Uterus (tissue), 4 donors: ENCODE measurements around the gene PDE6D. TPM values are rescaled to one million over a fixed set of nuclear protein-coding genes. Genes with fewer than 3 reads are reported as not detected.
A peak's percentile ranks its signal among the peaks of the same experiment; 100 is the strongest.

ENCODE experiments used
- DNase-seq, 2 donors: peaks; one replicate each; pipeline ENCODE4 v3.0.0-alpha.2; 2019 to 2020
- H3K27ac ChIP-seq, 2 donors: fragments of 200-600 bp; sonication (generic); 1 replicate in 1 of 2; 2 replicates in 1 of 2; pipeline ENCODE4 v1.5.1; 2016 to 2018
- H3K27me3 ChIP-seq, 2 donors: fragments of 200-600 bp; sonication (generic); one replicate each; pipeline ENCODE4 v1.5.1; 2018 to 2019; ENCODE audit warnings: control low read depth in 1 of 2
- H3K36me3 ChIP-seq, 2 donors: fragments of 200-600 bp; sonication (generic); one replicate each; pipeline ENCODE4 v1.5.1; 2019; ENCODE audit warnings: control low read depth in 1 of 2
- H3K4me1 ChIP-seq, 2 donors: fragments of 200-600 bp; sonication (generic); one replicate each; pipeline ENCODE4 v1.5.1; 2018 to 2019; ENCODE audit warnings: control low read depth in 1 of 2
- H3K4me3 ChIP-seq, 2 donors: fragments of 200-600 bp; sonication (generic); 1 replicate in 1 of 2; 2 replicates in 1 of 2; pipeline ENCODE4 v1.5.1; 2018 to 2019; ENCODE audit warnings: mild to moderate bottlenecking in 1 of 2
- H3K9me3 ChIP-seq, 2 donors: fragments of 200-600 bp; sonication (generic); one replicate each; pipeline ENCODE4 v1.5.1; 2019; ENCODE audit warnings: control low read depth in 1 of 2
- POLR2A ChIP-seq, 2 donors: fragments of 450-650 bp; IDR thresholded peaks; one replicate each; pipeline ENCODE4 v1.6.1; 2016; ENCODE audit warnings: antibody characterized with exemption in 2 of 2, mild to moderate bottlenecking in 1 of 2, moderate library complexity in 1 of 2
- intact Hi-C: fragments of 100-400 bp; cut with DNase I; formaldehyde crosslinking; loops from one replicate; pipeline ENCODE4 v1.15.1; 2023; ENCODE audit warnings: low total_unique reads
- total RNA-seq, 4 donors: library from RNA; depleted of rRNA in 3 of 4; stranded (reverse); fragments of >200 nt in 3 of 4; gene quantifications; one replicate each; pipeline versions ENCODE4 v1.1.0 to v1.2.4, GENCODE V29; 2014 to 2023
- TF ChIP-seq, protein P1 (sequence below), 4 experiments: fragments of 200-600 bp in 2 of 4; fragments of 450-650 bp in 2 of 4; sonication (generic) in 2 of 4; IDR thresholded peaks; one replicate each; pipeline ENCODE4 v1.5.1; 2016 to 2019; ENCODE audit warnings: antibody characterized with exemption in 4 of 4, mild to moderate bottlenecking in 2 of 4, moderate library complexity in 1 of 4
- donor health status: DM: yes; HTN: yes; CAD: no.

The PDE6D gene
- total RNA-seq, 4 donors from 2014 or later: 23.5 to 140 (median 43.6) TPM

DNA sequence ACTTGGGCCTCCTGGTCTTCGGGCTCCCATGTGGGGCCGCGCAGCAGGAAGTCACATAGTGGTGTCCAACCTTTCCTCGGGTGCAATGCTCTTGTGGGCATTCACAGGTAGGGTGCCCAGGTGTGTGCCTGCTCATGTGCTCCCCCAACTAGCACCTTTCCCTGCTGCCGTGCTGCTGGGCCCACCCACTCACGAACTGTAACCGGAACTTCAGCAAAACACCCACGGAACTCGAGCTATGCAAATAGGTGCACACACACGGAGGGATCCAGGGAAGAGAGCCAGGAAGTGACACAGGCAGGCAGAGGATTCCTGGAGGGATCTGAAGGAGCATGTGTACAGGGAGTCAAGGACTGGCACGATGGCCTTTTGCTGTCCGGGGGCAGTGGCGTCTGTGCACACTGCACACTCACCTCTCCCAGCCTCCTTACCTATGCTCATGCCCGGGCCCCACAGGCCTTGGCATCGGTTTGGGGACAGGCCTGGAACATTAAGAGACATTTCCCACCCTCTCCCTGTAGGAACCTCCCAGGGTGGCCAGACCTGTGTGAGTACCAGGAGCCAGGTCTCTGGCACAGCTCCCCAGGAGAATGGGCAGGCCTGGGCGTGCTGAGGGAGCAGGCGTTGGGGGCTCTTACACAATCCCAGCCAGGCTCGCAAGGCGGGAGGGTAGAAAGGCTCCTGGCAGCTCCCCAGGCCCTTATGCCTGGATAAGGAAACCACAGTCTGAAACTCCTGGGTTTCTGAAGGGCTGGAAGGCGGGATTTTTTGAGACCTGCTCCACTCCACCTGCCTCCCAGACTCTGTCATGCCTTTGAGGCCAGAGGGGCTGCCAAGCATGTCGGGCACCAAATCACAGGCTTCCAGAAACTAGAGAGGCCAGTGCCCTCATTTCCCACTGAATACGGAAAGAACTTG, 79.4 kb downstream of the PDE6D start:
- H3K9me3 ChIP-seq: no peaks in the 10 kb centered on the region
- H3K4me1 ChIP-seq: no peaks in the 10 kb centered on the region
- TF ChIP-seq POLR2A (IDR thresholded peaks at IDR 0.05): no peak
- TF ChIP-seq, protein P1, sequence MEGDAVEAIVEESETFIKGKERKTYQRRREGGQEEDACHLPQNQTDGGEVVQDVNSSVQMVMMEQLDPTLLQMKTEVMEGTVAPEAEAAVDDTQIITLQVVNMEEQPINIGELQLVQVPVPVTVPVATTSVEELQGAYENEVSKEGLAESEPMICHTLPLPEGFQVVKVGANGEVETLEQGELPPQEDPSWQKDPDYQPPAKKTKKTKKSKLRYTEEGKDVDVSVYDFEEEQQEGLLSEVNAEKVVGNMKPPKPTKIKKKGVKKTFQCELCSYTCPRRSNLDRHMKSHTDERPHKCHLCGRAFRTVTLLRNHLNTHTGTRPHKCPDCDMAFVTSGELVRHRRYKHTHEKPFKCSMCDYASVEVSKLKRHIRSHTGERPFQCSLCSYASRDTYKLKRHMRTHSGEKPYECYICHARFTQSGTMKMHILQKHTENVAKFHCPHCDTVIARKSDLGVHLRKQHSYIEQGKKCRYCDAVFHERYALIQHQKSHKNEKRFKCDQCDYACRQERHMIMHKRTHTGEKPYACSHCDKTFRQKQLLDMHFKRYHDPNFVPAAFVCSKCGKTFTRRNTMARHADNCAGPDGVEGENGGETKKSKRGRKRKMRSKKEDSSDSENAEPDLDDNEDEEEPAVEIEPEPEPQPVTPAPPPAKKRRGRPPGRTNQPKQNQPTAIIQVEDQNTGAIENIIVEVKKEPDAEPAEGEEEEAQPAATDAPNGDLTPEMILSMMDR (IDR thresholded peaks at IDR 0.05): no peak
- H3K36me3 ChIP-seq: no peaks in the 10 kb centered on the region
- DNase-seq: peak; percentile 74 to 77
- H3K27ac ChIP-seq: peak overlapping the region in 1 of 2 donors; percentile 46
- no peaks in the 10 kb centered on the region for H3K27me3 ChIP-seq
- intact Hi-C loops: no loop called here
- no peak overlapping the region for H3K4me3 ChIP-seq

DNA sequence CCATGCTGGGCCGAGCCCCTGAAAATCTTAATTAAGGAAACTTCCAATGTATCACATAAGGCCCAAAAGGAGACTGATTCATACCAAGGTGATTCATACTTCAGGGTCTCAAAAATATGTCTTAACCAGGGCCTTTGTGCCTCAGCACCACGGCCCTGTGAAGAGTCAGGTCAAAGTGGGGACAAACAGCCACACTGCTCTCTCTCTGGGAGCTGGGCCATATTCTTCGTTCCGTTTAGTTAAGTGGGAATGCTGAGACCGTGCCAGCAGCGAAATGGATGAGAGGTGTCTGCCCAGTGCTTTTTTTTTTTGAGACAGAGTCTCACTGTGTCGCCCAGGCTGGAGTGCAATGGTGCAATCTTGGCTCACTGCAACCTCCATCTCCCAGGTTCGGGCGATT, 82.1 kb downstream of the PDE6D start:
- TF ChIP-seq POLR2A (IDR thresholded peaks at IDR 0.05): no peak
- TF ChIP-seq, protein P1 (IDR thresholded peaks at IDR 0.05): no peak
- H3K36me3 ChIP-seq: no peaks in the 10 kb centered on the region
- no peaks in the 10 kb centered on the region for H3K4me1 ChIP-seq
- intact Hi-C loops: no loop called here
- H3K27ac ChIP-seq: no peak overlapping the region
- H3K27me3 ChIP-seq: no peaks in the 10 kb centered on the region
- no peaks in the 10 kb centered on the region for H3K9me3 ChIP-seq
- no peak overlapping the region for H3K4me3 ChIP-seq
- DNase-seq: no peak

DNA sequence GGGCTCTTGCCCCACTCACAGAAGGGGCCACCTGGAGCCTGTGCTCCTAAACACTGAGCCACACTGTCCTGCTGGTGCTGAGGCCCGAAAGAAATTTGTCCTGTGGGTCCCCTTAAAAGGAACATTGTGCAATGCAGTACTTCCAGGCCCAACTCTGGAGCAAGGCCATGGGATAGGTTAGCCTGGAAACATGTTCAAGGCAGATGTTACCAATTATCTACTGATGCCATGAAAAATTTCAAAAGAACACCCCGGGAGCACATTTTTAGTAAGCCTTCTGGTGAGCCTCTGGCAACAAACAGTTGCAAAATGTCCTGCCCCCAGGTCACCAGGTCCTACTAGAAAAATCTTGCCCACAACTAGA, 85.1 kb downstream of the PDE6D start:
- TF ChIP-seq, protein P1 (IDR thresholded peaks at IDR 0.05): no peak
- TF ChIP-seq POLR2A (IDR thresholded peaks at IDR 0.05): no peak
- Histone ChIP-seq H3K36me3 (no peaks in the 10 kb centered on the region), H3K27me3 (no peaks in the 10 kb centered on the region), H3K9me3 (no peaks in the 10 kb centered on the region), H3K4me3 (no peak overlapping the region), H3K27ac (peak overlapping the region; percentile 21 to 75), H3K4me1 (no peaks in the 10 kb centered on the region)
- peak; percentile 70 to 82 for DNase-seq
- intact Hi-C loops: no loop called here

DNA sequence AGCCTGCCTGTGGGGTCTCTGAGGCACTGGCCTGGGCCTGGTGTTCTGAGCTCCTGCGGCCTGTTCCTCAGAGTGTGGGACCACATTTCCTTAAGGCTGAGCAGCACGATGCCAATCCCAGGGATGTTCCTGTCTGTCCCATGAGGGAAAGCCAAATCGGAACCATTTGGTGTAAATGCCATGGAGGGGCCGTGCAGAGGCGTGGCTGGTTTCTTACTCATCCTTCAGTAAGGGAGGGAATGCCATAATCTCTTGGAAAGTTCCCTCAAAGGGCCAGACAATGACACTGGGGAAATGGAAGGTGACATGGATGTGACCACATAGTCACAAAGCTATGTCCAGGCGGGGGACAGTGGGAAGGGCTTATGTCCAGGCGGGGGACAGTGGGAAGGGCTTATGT, 87.1 kb downstream of the PDE6D start:
- no peak for TF ChIP-seq POLR2A (IDR thresholded peaks at IDR 0.05)
- TF ChIP-seq, protein P1 (IDR thresholded peaks at IDR 0.05): no peak
- Histone ChIP-seq H3K27ac (no peak overlapping the region), H3K4me1 (no peaks in the 10 kb centered on the region), H3K27me3 (no peaks in the 10 kb centered on the region), H3K36me3 (no peaks in the 10 kb centered on the region), H3K9me3 (no peaks in the 10 kb centered on the region), H3K4me3 (no peak overlapping the region)
- intact Hi-C loops: no loop called here
- no peak for DNase-seq

DNA sequence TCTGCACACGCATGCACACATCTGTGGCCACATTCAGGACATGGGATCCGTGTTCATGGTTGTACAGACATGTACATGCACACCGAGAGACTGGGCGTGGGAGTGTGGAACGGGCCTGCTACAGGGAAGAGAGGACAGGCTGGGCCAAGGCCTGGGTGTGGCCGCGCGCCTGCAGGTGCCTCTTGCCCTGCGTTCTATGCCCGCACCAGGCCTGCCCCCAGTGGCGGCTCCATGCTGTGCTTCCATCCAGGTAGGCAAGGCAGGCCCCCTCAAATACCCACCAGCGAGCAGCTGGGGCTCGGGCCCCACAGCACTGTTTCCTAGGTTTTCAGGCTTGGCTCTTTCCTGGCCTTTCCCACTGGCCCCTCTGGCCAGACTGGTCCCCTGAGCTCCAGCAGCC, 88.2 kb downstream of the PDE6D start:
- H3K4me1 ChIP-seq: no peaks in the 10 kb centered on the region
- H3K27me3 ChIP-seq: no peaks in the 10 kb centered on the region
- H3K27ac ChIP-seq: no peak overlapping the region
- TF ChIP-seq, protein P1 (IDR thresholded peaks at IDR 0.05): no peak
- no peak for TF ChIP-seq POLR2A (IDR thresholded peaks at IDR 0.05)
- no peak for DNase-seq
- H3K4me3 ChIP-seq: no peak overlapping the region
- H3K9me3 ChIP-seq: no peaks in the 10 kb centered on the region
- intact Hi-C loops: no loop called here
- no peaks in the 10 kb centered on the region for H3K36me3 ChIP-seq
